Suprapubic skin (tissue), 4 donors: Measurements from ENCODE around the gene HSPB6. TPM values are rescaled to one million over a fixed set of nuclear protein-coding genes. Genes with fewer than 3 reads are reported as not detected.

Source experiments
- DNase-seq, 2 donors: peaks; one replicate each; pipeline ENCODE4 v3.0.0-alpha.2; 2019; ENCODE audit warnings: low spot score in 2 of 2
- H3K27ac ChIP-seq: fragments of 200-600 bp; sonication (generic); one replicate; pipeline ENCODE4 v1.5.1; 2019
- H3K27me3 ChIP-seq: fragments of 200-600 bp; sonication (generic); one replicate; pipeline ENCODE4 v1.5.1; 2019
- H3K36me3 ChIP-seq: fragments of 200-600 bp; sonication (generic); one replicate; pipeline ENCODE4 v1.5.1; 2019
- H3K4me1 ChIP-seq: fragments of 200-600 bp; sonication (generic); one replicate; pipeline ENCODE4 v1.5.1; 2019
- H3K4me3 ChIP-seq: fragments of 200-600 bp; sonication (generic); one replicate; pipeline ENCODE4 v1.5.1; 2019; ENCODE audit warnings: mild to moderate bottlenecking
- H3K9me3 ChIP-seq: fragments of 200-600 bp; sonication (generic); one replicate; pipeline ENCODE4 v1.5.1; 2019
- CTCF ChIP-seq, 2 donors: fragments of 200-600 bp in 1 of 2; fragments of 450-650 bp in 1 of 2; sonication (generic) in 1 of 2; IDR thresholded peaks; one replicate each; pipeline ENCODE4 v1.5.1; 2016 to 2019; ENCODE audit warnings: antibody characterized with exemption in 2 of 2, mild to moderate bottlenecking in 1 of 2, moderate library complexity in 1 of 2
- EP300 ChIP-seq: sonication (generic); formaldehyde crosslinking; IDR thresholded peaks from one replicate; pipeline ENCODE4 v1.6.1; 2017; ENCODE audit warnings: antibody characterized with exemption
- POLR2A ChIP-seq, 2 donors: fragments of 450-650 bp; IDR thresholded peaks; one replicate each; pipeline ENCODE4 v1.6.1; 2017; ENCODE audit warnings: antibody characterized with exemption in 2 of 2, mild to moderate bottlenecking in 2 of 2, moderate library complexity in 2 of 2
- POLR2AphosphoS5 ChIP-seq, 3 donors: sonication (generic); formaldehyde crosslinking; IDR thresholded peaks; one replicate each; pipeline ENCODE4 v1.6.1; 2017; ENCODE audit warnings: antibody characterized with exemption in 3 of 3
- WGBS: methylation state at CpG from one replicate; pipeline ENCODE4 v1.1.5; 2018; 5-methylcytosine and 5-hydroxymethylcytosine counted together
- total RNA-seq, 4 donors: library from RNA; depleted of rRNA; stranded (reverse); fragments of >200 nt; gene quantifications; one replicate each; pipeline ENCODE4 v1.1.0, GENCODE V29; 2016

Gene HSPB6
- total RNA-seq, 4 donors from 2014 or later, result 4.1 to 13.4 (median 5.5) TPM

GRCh38 chr19:35720163-35720524 lies 36.7 kb downstream of the HSPB6 start:
- Histone ChIP-seq H3K27me3 (no peaks in the 10 kb centered on the region), H3K4me1 (peaks cover 33% of the 10 kb centered on the region), H3K27ac (no peak overlapping the region), H3K36me3 (peaks cover 48% of the 10 kb centered on the region), H3K9me3 (no peaks in the 10 kb centered on the region), H3K4me3 (no peak overlapping the region)
- DNase-seq, result no peak
- WGBS, result 93% methylated on average over 9 of the region's 9 CpGs
- TF ChIP-seq CTCF (IDR thresholded peaks at IDR 0.05) (no peak), POLR2A (IDR thresholded peaks at IDR 0.05) (no peak), EP300 (no peak), POLR2AphosphoS5 (IDR thresholded peaks at IDR 0.05) (no peak)

GRCh38 chr19:35719402-35720162 lies 37.2 kb downstream of the HSPB6 start:
- H3K4me3 ChIP-seq, result no peak overlapping the region
- no peak overlapping the region for H3K27ac ChIP-seq
- no peak for DNase-seq
- peaks cover 42% of the 10 kb centered on the region for H3K36me3 ChIP-seq
- TF ChIP-seq CTCF (IDR thresholded peaks at IDR 0.05) (no peak), POLR2AphosphoS5 (IDR thresholded peaks at IDR 0.05) (no peak), POLR2A (IDR thresholded peaks at IDR 0.05) (no peak), EP300 (no peak)
- H3K9me3 ChIP-seq, result no peaks in the 10 kb centered on the region
- WGBS, result 91% methylated on average over 26 of the region's 32 CpGs
- H3K4me1 ChIP-seq, result peaks cover 34% of the 10 kb centered on the region
- no peaks in the 10 kb centered on the region for H3K27me3 ChIP-seq

GRCh38 chr19:35718345-35719041 lies 38.3 kb downstream of the HSPB6 start:
- peaks cover 31% of the 10 kb centered on the region for H3K36me3 ChIP-seq
- H3K27me3 ChIP-seq, result no peaks in the 10 kb centered on the region
- no peaks in the 10 kb centered on the region for H3K9me3 ChIP-seq
- H3K4me3 ChIP-seq, result peak overlapping the region; percentile 89
- DNase-seq, result peak in 1 of 2 donors; percentile 81
- H3K27ac ChIP-seq, result peak overlapping the region; percentile 91
- WGBS, result 8% methylated on average over 5 of the region's 42 CpGs
- no peak for TF ChIP-seq EP300
- no peak for TF ChIP-seq POLR2AphosphoS5 (IDR thresholded peaks at IDR 0.05)
- no peak for TF ChIP-seq POLR2A (IDR thresholded peaks at IDR 0.05)
- no peak for TF ChIP-seq CTCF (IDR thresholded peaks at IDR 0.05)
- H3K4me1 ChIP-seq, result peaks cover 34% of the 10 kb centered on the region

- H3K4me3 ChIP-seq, result peak within 1 kb of the TSS; percentile 89
- WGBS, result no CpG with 5 or more reads among the region's 109 CpGs
- no peaks in the 10 kb centered on the region for H3K9me3 ChIP-seq
- peak within 1 kb of the TSS; percentile 91 for H3K27ac ChIP-seq
- H3K27me3 ChIP-seq, result no peaks in the 10 kb centered on the region
- TF ChIP-seq EP300, result no peak
- no peak for TF ChIP-seq POLR2A (IDR thresholded peaks at IDR 0.05)
- TF ChIP-seq POLR2AphosphoS5 (IDR thresholded peaks at IDR 0.05), result no peak
- TF ChIP-seq CTCF (IDR thresholded peaks at IDR 0.05), result no peak
- peaks cover 25% of the 10 kb centered on the region for H3K36me3 ChIP-seq
- H3K4me1 ChIP-seq, result peaks cover 34% of the 10 kb centered on the region
- no peak for DNase-seq
These were observed 39.0 kb downstream of the HSPB6 start, which contains the start of gene KMT2B for GRCh38 chr19:35717665-35718344. Gene KMT2B (plus strand): TSS chr19:35718003. CDS start chr19:35718019, 16 bp downstream.
